ENCODE results near the gene VDR.

Gene VDR

GRCh38 chr12:47889040-47889439 lies 15.8 kb downstream of the VDR start:
- no peak for DNase-seq

- no peak for DNase-seq
Measured at GRCh38 chr12:47888153-47888819, 16.5 kb downstream of the VDR start.

- no peak for DNase-seq
Measured at GRCh38 chr12:47887529-47887928, 17.3 kb downstream of the VDR start.

DNA sequence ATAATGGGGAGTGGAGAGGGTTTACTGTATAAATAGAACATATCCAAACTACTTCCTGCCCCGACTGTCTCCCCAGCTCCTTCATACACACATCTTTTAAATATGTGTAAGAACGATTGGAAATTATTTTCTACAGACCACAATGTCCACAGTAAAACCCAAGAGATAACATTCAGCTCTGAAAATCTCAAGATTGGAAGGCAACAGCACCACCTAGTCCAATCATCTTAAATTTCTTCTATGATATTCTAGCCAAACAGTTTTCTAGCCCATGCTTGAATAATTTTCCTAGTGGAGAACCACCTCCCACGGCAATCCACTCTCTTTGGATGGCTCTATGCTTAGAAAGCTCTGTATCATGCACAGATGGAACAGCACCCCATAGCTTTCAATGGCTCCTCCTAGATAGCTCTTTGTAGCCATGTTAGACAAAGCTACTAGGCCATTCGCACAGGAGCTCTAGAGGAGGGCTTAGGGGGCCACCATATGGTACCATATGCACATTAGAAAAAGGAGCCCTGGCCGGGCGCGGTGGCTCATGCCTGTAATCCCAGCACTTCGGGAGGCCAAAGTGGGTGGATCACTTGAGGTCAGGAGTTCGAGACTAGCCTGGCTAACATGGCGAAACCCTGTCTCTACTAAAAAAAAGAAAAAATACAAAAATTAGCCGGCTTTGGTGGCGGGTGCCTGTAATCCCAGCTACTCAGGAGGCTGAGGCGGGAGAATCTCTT lies 18.1 kb downstream of the VDR start:
- DNase-seq, result no peak

- DNase-seq, result no peak
Measured at GRCh38 chr12:47885566-47885965, 19.2 kb downstream of the VDR start.

DNA sequence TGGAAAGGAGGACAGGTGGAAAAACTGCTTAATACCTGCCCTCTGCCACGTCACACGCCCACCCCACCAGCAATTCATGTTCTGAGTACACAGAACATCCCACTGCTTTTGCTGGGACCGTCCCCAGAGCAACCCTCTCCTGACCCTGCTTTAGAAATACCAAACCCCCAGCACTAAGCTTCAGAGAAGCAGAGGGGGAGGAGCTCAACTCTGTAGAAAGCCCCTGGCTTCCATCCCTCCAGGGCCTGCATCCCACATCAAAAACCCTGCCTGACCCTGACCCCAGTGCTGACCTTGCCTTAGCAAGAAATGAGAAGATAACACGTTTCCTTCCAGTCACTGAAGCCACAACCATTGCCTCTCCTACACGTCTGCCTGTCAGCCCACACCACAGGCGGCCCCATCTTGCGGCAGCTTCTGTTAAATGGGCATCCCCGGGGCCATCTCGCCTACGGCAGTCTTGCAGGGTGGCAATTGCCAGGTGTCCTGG lies 19.7 kb downstream of the VDR start:
- DNase-seq, result peak; percentile 84

DNA sequence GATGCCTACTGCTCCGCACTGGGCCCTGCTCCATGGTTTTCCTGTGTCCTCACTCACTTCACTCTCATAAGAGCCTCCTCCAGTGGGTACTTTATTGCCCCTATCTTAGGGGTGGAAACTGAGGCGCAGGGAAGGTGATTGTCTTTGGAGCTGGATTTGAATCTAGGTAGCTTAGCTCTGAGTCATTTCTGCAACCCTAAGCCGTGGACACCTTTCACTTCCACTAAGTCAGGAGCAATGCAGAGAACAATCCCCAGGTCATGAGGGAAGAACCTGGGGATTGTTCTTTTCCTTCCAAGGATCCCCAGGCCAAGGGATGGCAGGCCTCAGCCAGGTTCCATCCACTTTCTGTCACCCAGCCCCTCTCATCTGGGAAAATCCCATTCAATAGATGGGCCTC lies 20.3 kb downstream of the VDR start:
- DNase-seq, result no peak

DNA sequence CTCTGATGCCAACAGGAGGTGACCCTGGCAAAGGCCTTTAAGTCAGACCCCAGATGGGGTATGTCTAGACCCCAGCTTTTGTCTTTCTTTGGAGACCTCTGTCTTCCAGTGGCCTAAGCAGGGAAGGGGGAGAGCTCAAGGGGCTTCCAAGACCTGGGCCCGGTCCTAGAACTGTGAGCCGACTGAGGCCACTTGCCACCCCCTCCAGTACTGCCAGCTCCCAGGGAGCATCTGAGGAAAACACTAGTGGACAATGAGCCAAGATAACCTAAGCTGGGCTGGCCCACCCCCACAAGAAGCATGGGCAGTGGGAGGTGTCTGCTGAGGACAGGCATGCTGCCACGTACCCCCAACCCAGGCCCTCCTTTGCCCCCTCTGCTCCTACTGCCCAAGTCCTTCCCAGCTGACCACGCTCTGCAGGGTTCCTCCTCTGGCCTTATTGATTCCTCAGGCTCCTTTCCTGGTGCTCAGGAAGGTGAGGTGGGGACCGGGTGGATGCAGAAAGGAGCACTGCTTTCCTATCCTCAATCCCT lies 21.1 kb downstream of the VDR start:
- no peak for DNase-seq

DNA sequence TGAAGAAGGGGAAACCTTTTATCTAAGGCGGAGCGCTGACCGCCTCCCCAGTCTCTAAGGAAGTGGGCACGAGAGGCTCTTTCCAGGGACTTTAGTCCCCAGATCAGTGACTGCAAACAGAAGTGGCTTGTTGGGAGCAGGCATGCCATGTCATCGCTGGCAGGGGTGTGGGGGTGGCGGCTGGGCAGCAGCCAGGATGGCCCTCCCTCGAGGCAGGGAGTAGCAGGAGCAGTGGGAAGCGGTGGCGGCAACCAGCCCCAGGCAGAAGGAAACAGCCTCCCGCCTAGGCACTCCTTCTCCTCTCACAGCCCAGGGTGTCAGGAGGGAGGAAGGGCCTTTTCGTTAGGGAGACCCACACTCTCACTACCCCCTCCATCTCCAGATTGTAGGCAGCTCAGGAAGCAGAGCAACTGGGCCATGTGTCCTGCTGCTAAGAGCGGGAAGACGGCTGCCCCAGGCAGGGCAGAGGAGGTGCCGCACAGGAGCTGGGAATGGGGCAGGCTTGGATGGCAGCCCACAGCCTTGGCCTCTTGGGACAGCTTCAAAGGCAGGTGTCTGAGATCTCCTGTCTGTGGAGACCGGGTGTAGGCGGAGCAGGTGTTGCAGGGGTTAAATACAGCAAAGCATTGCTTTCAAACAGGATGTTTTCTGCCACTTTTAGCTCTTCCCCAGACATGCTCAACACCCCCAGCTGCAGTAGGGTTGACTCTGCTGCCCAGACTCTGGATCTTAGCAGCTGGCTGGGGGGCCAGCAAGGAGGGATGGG lies 21.8 kb downstream of the VDR start:
- peak; percentile 74 for DNase-seq

GRCh38 chr12:47881826-47882427 lies 22.9 kb downstream of the VDR start:
- DNase-seq, result no peak

DNA sequence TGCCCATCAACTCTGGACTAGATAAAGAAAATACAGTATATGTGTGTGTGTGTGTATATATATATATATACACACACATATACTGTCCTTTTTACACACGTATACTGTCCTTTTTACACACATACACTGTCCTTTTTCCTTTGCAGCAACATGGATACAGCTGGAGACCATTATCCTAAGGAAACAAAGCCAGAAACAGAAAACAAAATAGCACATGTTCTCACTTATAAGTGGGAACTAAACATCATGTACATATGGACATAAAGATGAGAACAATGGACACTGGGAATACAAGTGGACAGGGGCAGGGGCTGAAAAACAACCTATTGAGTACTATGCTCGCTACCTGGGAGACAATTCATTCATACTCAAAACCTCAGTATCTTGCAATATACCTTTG lies 23.7 kb downstream of the VDR start:
- DNase-seq, result no peak

DNA sequence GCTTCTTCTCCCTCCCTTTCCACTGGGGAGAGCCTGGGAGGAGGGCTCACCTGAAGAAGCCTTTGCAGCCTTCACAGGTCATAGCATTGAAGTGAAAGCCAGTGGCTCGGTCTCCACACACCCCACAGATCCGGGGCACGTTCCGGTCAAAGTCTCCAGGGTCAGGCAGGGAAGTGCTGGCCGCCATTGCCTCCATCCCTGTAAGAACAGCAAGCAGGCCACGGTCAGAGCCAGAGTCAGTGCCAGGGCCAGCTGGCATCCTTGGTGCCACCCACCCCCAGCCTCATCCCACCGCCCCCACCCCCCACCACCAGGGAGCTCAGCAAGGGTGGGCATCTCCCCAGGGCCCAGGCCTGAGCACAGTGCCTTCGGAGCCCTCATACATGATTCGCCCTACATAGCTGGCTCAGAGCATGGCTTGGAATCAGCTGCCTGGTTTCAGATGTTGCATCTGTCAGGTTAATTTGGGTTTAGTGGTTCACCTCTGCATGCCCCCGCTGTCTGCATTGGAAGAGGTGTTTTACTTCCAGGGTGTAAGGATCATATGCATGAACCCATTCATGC lies 25.8 kb downstream of the VDR start:
- no peak for DNase-seq

- no peak for DNase-seq
Measured at GRCh38 chr12:47878293-47878917, 26.4 kb downstream of the VDR start.

DNA sequence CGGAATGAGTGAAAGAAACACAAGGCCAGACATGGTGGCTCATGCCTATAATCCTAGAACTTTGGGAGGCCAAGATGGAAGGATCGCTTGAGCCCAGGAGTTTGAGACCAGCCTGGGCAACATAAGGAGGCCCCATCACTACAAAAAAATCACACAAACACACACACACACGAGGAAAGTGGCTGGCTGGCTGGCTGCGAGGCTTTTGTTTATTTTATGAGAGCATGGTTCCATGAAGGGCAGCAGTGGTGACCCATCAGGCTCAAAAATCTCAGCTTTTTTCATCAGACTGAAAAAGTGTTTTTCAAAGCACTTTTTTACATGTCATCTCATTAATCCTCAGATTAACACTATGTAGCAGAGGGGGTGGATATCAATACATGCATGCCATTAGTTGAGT lies 27.7 kb downstream of the VDR start:
- DNase-seq, result no peak

DNA sequence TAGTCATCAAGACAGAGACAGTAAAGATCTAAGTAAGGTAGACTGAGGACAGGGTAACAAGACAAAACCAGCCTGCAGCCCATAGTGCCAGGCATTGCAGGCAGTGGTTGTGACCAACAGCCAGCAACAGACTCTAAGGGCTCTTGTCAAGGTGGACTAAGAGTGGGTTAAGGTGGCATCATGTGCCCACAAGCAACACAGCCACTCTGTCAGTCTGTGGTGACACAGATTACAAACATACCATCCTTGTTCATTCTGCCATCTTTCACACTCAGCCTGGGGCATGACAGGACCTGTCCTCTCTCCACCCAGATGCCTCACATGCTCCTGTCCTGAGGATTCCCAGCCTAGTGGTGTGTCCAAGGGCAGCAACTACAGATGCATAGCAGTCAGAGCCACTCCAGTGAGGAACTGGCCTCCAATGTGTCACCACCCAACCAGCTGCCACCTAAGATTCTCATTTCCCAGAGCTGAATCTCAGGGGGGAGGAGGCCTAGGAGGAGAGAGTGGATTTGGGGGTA lies 28.3 kb downstream of the VDR start:
- DNase-seq, result no peak

DNA sequence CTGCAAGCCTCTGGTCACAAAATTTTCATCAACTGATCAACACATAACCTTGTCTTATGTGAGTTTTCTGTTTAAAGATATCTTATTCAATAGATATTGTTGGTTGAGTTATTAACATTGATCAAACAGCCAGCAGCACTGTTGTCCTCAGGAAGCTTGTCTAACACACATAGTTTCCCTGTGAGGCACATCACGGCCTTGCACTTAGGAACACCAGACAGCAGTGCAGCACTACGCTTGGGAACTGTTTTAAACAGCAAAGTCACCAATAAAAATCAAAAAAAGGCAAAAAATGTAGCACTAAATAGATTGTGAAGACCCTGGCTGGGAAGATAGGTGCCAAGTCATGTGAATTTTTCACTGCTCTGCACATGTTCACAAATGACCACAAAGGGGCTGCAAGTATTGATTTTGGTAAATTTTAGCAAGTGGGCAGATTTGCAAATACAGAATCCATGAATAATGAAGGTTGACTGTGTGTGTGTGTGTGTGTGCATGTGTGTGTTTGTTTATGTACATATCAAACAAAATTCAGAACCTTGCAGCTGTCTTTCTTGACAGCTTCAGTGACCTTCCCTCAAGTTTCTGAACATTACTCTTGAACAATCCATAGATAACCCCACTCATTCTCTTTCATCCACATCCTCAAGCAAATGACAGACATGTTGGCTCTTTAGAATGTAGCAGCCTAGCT lies 28.9 kb downstream of the VDR start:
- no peak for DNase-seq

DNA sequence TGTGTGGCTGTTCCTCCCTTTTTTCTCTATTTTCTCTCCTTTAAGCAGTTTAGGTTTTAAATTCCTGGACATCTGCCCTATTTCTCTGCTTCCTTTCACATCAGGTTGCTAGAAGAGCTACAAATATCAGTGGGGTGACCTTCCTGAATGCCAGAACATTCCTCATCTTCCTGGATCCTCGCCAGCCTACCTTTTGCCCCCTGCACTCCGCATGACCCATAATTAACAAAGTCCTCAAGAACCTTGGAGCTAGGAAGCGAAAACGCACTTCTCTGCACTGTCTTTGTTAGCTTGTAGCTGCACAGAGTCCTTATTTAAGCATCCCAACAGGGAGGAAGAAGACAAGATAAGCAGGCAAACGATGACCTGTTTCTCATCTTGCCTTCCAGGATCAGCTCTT lies 30.5 kb downstream of the VDR start:
- no peak for DNase-seq

GRCh38 chr12:47870175-47870781 lies 34.5 kb downstream of the VDR start:
- no peak for DNase-seq

GRCh38 chr12:47868552-47869031 lies 36.2 kb downstream of the VDR start:
- no peak for DNase-seq

DNA sequence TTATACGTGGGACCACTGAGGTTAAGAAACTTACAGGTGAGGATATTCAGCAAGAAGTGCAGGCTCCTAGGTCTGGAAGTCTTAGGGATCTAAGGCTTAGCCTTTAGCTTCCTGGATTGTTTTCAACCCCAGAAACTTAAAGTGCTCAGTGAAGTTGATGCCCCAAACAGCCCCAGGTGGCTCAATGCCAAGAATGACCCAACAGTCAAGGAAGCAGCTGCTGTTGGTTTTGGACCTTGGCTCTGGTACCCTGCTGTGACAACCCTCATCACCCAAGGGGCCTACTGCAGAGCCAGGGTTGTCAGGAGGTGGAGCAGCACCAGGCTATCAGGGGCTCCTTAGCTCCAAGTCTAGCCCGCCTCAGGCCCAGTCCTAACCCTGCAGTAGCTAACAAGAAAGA lies 36.8 kb downstream of the VDR start:
- DNase-seq, result no peak

GRCh38 chr12:47867495-47867941 lies 37.3 kb downstream of the VDR start:
- no peak for DNase-seq
